Lung (tissue), 12 donors: ENCODE results near the gene RRP1. TPM values are rescaled to one million over a fixed set of nuclear protein-coding genes. Genes with fewer than 3 reads are reported as not detected.

Experiments
- ATAC-seq: fragments of 200-7000 bp; cut with Tn5 transposase; one replicate; pipeline ENCODE4 v1.9.1; 2020; ENCODE audit warnings: moderate number of reproducible peaks; ENCODE audit not compliant: insufficient read depth, low FRiP score
- DNase-seq, 3 donors: peaks; one replicate each; pipeline ENCODE4 v3.0.0-alpha.2; 2013 to 2017
- H3K27ac ChIP-seq, 2 donors: one replicate each; pipeline ENCODE4 v1.5.1; 2013; ENCODE audit warnings: mild to moderate bottlenecking in 2 of 2, moderate library complexity in 2 of 2, control low read depth in 1 of 2, inconsistent platforms in 1 of 2, low read depth in 1 of 2, low read length in 1 of 2
- H3K27me3 ChIP-seq, 3 donors: one replicate each; pipeline ENCODE4 v1.5.1; 2013; ENCODE audit warnings: low read length in 2 of 3; ENCODE audit not compliant: control insufficient read depth in 3 of 3, insufficient read depth in 3 of 3
- H3K36me3 ChIP-seq, 4 donors: one replicate each; pipeline ENCODE4 v1.5.1; 2013; ENCODE audit warnings: low read length in 4 of 4, mild to moderate bottlenecking in 1 of 4, moderate library complexity in 1 of 4; ENCODE audit not compliant: control insufficient read depth in 4 of 4, insufficient read depth in 4 of 4
- H3K4me1 ChIP-seq, 5 donors: one replicate each; pipeline ENCODE4 v1.5.1; 2013; ENCODE audit warnings: low read length in 5 of 5, mild to moderate bottlenecking in 2 of 5, moderate library complexity in 1 of 5; ENCODE audit not compliant: control insufficient read depth in 5 of 5, insufficient read depth in 5 of 5
- H3K4me3 ChIP-seq: one replicate; pipeline ENCODE4 v1.5.1; 2013; ENCODE audit warnings: mild to moderate bottlenecking, control low read depth, moderate library complexity
- H3K9ac ChIP-seq, 2 donors: one replicate each; pipeline ENCODE4 v1.5.1; 2013; ENCODE audit warnings: low read length in 2 of 2, control low read depth in 1 of 2; ENCODE audit not compliant: insufficient read depth in 1 of 2
- H3K9me3 ChIP-seq, 4 donors: one replicate each; pipeline ENCODE4 v1.5.1; 2013; ENCODE audit warnings: low read length in 3 of 4, mild to moderate bottlenecking in 1 of 4, moderate library complexity in 1 of 4; ENCODE audit not compliant: control insufficient read depth in 4 of 4, insufficient read depth in 3 of 4
- WGBS, 2 donors: extraction: QIAGEN DNeasy Blood & Tissue Kit; methylation state at CpG; one replicate each; pipeline ENCODE4 v1.1.7; 2013; 5-methylcytosine and 5-hydroxymethylcytosine counted together
- polyA plus RNA-seq, 2 donors: library from polyadenylated mRNA; stranded (reverse); fragments of 200-250 nt; gene quantifications; one replicate each; pipeline ENCODE4 v1.2.1, GENCODE V29; 2013
- total RNA-seq, 2 donors: library from RNA; depleted of rRNA in 1 of 2; stranded (reverse); fragments of >200 nt in 1 of 2; gene quantifications; one replicate each; pipeline ENCODE4 v1.2.1, GENCODE V29; 2014 to 2021
- TF ChIP-seq, protein P1 (sequence below): IDR thresholded peaks from 2 replicates; pipeline ENCODE4 v1.5.1; 2012; ENCODE audit warnings: mild to moderate bottlenecking; ENCODE audit errors: control extremely low read depth, extremely low read depth
- donor health status: control.
- donor health status: control.
- donor health status: Bipolar disorder and iron deficiency.
- donor health status: healthy.
- donor health status: DM: yes; HTN: yes; CAD: no.

The RRP1 gene
- total and polyA plus RNA-seq, 4 donors, result 15.8 to 26.7 (median 19.5) TPM

DNA sequence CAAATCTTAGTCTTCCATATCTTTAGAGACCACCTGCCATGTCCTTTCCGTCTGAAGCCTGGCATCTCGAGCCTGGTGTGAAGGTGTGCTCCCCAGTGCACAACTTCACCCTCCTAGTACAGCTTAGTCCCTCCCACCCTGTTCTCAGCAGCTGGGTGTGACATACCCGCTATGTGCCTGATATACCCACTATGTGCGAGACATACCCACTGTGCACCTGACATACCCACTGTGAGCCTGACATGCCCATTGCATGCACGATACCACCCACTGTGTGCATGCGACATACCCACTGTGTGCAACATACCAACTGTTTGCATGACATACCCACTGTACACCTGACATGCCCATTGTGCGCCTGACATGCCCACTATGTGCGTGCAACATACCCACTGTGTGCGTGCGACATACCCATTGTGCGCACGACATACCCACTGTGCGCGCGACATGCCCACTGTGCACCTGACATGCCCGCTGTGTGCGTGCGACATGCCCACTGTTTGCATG is 3.0 kb upstream of the RRP1 start:
- peaks cover 0 to 11% (median 5%) of the 10 kb centered on the region in 5 donors for H3K4me1 ChIP-seq
- no peak for DNase-seq
- TF ChIP-seq, protein P1, sequence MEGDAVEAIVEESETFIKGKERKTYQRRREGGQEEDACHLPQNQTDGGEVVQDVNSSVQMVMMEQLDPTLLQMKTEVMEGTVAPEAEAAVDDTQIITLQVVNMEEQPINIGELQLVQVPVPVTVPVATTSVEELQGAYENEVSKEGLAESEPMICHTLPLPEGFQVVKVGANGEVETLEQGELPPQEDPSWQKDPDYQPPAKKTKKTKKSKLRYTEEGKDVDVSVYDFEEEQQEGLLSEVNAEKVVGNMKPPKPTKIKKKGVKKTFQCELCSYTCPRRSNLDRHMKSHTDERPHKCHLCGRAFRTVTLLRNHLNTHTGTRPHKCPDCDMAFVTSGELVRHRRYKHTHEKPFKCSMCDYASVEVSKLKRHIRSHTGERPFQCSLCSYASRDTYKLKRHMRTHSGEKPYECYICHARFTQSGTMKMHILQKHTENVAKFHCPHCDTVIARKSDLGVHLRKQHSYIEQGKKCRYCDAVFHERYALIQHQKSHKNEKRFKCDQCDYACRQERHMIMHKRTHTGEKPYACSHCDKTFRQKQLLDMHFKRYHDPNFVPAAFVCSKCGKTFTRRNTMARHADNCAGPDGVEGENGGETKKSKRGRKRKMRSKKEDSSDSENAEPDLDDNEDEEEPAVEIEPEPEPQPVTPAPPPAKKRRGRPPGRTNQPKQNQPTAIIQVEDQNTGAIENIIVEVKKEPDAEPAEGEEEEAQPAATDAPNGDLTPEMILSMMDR, result no peak
- peaks cover 0 to 2% (median 1%) of the 10 kb centered on the region in 4 donors for H3K36me3 ChIP-seq
- no peak overlapping the region for H3K4me3 ChIP-seq
- no peak overlapping the region for H3K9ac ChIP-seq
- 88 to 91% methylated on average over 18 of the region's 18 CpGs for WGBS, 2 donors
- no peaks in the 10 kb centered on the region for H3K27me3 ChIP-seq
- ATAC-seq, result no peak
- no peak overlapping the region for H3K27ac ChIP-seq
- H3K9me3 ChIP-seq, result no peaks in the 10 kb centered on the region

DNA sequence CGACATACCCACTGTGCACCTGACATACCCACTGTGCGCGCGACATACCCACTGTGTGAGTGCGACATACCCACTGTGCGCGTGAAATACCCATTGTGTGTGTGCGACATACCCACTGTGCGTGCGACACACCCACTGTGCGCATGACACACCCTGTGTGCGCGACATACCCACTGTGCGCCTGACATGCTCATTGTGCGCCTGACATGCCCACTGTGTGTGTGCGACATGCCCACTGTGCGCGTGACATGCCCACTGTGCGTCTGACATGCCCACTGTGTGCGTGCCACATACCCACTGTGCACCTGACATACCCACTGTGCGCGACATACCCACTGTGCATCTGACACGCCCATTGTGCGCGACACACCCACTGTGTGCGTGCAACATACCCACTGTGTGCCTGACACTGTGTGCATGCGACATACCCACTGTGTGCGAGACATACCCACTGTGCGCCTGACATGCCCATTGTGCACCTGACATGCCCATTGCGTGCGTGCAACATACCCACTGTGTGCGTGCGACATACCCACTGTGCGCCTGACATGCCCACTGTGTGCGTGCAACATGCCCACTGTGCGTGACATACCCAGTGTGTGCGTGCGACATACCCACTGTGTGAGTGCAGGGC is 2.5 kb upstream of the RRP1 start:
- DNase-seq, result no peak

DNA sequence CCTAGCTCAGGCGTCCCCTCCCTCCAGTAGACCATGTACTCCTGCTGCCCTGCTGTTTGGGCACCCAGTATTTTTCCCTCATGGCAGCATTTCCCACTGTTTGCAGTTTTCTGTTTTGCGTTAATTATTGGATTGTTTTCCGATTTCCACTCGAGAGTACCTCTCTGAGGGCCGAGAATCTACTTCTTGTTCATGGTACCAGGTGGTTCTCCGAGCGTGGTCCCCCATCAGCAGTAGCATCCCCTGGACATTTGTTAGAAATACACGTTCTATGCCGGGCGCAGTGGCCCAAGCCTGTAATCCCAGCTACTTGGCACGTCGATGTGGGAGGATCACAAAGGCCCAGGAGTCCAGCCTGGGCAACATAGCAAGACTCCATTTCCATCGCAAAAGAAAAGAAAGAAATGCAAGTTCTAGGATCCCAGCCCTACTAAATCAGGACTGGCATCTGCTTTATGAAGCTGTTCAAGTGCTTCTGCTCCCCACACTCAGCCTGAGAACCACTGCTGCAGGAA is 690 bp downstream of the RRP1 start:
- DNase-seq, result no peak
- Histone ChIP-seq H3K4me3 (peak overlapping the region; percentile 84), H3K27ac (peak overlapping the region in 1 of 2 donors; percentile 74), H3K36me3 (peaks cover 10 to 34% (median 14%) of the 10 kb centered on the region in 4 donors), H3K9me3 (no peaks in the 10 kb centered on the region), H3K27me3 (no peaks in the 10 kb centered on the region), H3K9ac (peak overlapping the region; percentile 63 to 85), H3K4me1 (peaks cover 0 to 11% (median 5%) of the 10 kb centered on the region in 5 donors)
- TF ChIP-seq, protein P1, result no peak
- WGBS, 2 donors, result 12 to 19% methylated on average over 13 of the region's 13 CpGs
- ATAC-seq, result no peak

More for the DNA sequence above, 2.5 kb upstream of the RRP1 start:
- H3K4me3 ChIP-seq, result no peak overlapping the region
- no peaks in the 10 kb centered on the region for H3K27me3 ChIP-seq
- peaks cover 1 to 5% (median 2%) of the 10 kb centered on the region in 4 donors for H3K36me3 ChIP-seq
- H3K27ac ChIP-seq, result no peak overlapping the region
- no peaks in the 10 kb centered on the region for H3K9me3 ChIP-seq
- peaks cover 0 to 11% (median 5%) of the 10 kb centered on the region in 5 donors for H3K4me1 ChIP-seq
- no peak overlapping the region for H3K9ac ChIP-seq
- no peak for ATAC-seq
- WGBS, 2 donors, result 94 to 95% methylated on average over 37 to 38 of the region's 38 CpGs
- TF ChIP-seq, protein P1, result no peak
